Lower leg skin (tissue), 3 donors: ENCODE measurements around the gene NUTM1.

ENCODE experiments used
- POLR2A ChIP-seq, 2 donors: fragments of 450-650 bp; IDR thresholded peaks; one replicate each; pipeline ENCODE4 v1.6.1; 2016 to 2017; ENCODE audit warnings: antibody characterized with exemption in 2 of 2, mild to moderate bottlenecking in 1 of 2, moderate library complexity in 1 of 2
- TF ChIP-seq, protein P1 (sequence below), 3 donors: fragments of 450-650 bp; IDR thresholded peaks; one replicate each; pipeline ENCODE4 v1.5.1; 2016; ENCODE audit warnings: antibody characterized with exemption in 3 of 3, mild to moderate bottlenecking in 3 of 3, moderate library complexity in 2 of 3

DNA sequence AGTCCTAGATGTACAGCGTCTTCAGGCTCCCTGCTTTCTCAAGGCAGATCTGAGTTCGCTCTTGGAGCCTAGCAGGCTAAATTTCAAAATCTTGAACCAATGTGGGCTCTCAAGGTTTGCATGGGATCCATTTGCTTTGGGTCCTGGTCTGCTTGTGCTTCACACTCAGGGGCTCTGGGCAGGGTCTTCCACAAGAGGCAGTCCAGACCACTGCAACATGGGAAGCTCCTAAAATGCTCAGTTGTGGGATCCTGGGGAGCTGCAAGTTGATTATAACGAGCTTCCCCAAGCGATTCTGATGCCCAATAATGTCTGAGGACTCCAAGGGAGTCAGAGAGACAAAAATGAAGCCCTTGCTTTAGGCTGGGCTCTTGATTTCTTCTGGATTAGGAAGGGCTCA is 6.7 kb downstream of the NUTM1 start:
- TF ChIP-seq, protein P1, sequence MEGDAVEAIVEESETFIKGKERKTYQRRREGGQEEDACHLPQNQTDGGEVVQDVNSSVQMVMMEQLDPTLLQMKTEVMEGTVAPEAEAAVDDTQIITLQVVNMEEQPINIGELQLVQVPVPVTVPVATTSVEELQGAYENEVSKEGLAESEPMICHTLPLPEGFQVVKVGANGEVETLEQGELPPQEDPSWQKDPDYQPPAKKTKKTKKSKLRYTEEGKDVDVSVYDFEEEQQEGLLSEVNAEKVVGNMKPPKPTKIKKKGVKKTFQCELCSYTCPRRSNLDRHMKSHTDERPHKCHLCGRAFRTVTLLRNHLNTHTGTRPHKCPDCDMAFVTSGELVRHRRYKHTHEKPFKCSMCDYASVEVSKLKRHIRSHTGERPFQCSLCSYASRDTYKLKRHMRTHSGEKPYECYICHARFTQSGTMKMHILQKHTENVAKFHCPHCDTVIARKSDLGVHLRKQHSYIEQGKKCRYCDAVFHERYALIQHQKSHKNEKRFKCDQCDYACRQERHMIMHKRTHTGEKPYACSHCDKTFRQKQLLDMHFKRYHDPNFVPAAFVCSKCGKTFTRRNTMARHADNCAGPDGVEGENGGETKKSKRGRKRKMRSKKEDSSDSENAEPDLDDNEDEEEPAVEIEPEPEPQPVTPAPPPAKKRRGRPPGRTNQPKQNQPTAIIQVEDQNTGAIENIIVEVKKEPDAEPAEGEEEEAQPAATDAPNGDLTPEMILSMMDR (IDR thresholded peaks at IDR 0.05): no peak
- no peak for TF ChIP-seq POLR2A (IDR thresholded peaks at IDR 0.05)
